Liver (tissue), 9 donors: ENCODE measurements around the gene RNF220. TPM values are rescaled to one million over a fixed set of nuclear protein-coding genes. Genes with fewer than 3 reads are reported as not detected.
A peak's percentile ranks its signal among the peaks of the same experiment; 100 is the strongest.

Experiments
- DNase-seq: peaks from one replicate; pipeline ENCODE4 v3.0.0-alpha.2; 2017; ENCODE audit warnings: low spot score
- H3K27ac ChIP-seq, 2 donors: one replicate each; pipeline ENCODE4 v1.7.0; 2013; ENCODE audit warnings: inconsistent platforms in 2 of 2, low read length in 2 of 2, control low read depth in 1 of 2, low read depth in 1 of 2, mild to moderate bottlenecking in 1 of 2
- H3K27me3 ChIP-seq, 4 donors: one replicate each; pipeline versions ENCODE4 v1.6.1 to v1.7.0; 2013; ENCODE audit warnings: low read length in 3 of 4, inconsistent platforms in 1 of 4, mild to moderate bottlenecking in 1 of 4, moderate library complexity in 1 of 4; ENCODE audit not compliant: control insufficient read depth in 4 of 4, insufficient read depth in 4 of 4
- H3K36me3 ChIP-seq, 4 donors: one replicate each; pipeline versions ENCODE4 v1.6.1 to v1.7.0; 2013; ENCODE audit warnings: low read length in 3 of 4, mild to moderate bottlenecking in 3 of 4, low read depth in 1 of 4, moderate library complexity in 1 of 4; ENCODE audit not compliant: control insufficient read depth in 4 of 4, insufficient read depth in 3 of 4
- H3K4me1 ChIP-seq, 4 donors: one replicate each; pipeline versions ENCODE4 v1.6.1 to v1.7.0; 2013; ENCODE audit warnings: low read length in 3 of 4, mild to moderate bottlenecking in 3 of 4, moderate library complexity in 1 of 4; ENCODE audit not compliant: control insufficient read depth in 4 of 4, insufficient read depth in 4 of 4
- H3K4me3 ChIP-seq, 3 donors: one replicate each; pipeline versions ENCODE4 v1.6.1 to v1.7.0; 2013; ENCODE audit warnings: low read length in 3 of 3, control low read depth in 1 of 3, low read depth in 1 of 3, mild to moderate bottlenecking in 1 of 3
- H3K9ac ChIP-seq, 2 donors: one replicate each; pipeline ENCODE4 v1.7.0; 2013; ENCODE audit warnings: low read length in 2 of 2, mild to moderate bottlenecking in 2 of 2, moderate library complexity in 2 of 2, control low read depth in 1 of 2, low read depth in 1 of 2
- H3K9me3 ChIP-seq, 4 donors: one replicate each; pipeline versions ENCODE4 v1.6.1 to v1.7.0; 2013; ENCODE audit warnings: low read length in 3 of 4; ENCODE audit not compliant: control insufficient read depth in 4 of 4
- HNF4G ChIP-seq: IDR thresholded peaks from 2 replicates; pipeline ENCODE4 v1.6.1; 2016; ENCODE audit warnings: antibody characterized with exemption
- RAD21 ChIP-seq, 2 donors: IDR thresholded peaks; 2 replicates each; pipeline ENCODE4 v1.6.1; 2016; ENCODE audit warnings: antibody characterized with exemption in 2 of 2, mild to moderate bottlenecking in 2 of 2
- WGBS: extraction: QIAGEN DNeasy Blood & Tissue Kit; methylation state at CpG from one replicate; pipeline ENCODE4 v1.1.7; 2013; 5-methylcytosine and 5-hydroxymethylcytosine counted together
- polyA plus RNA-seq, 2 donors: library from polyadenylated mRNA; stranded (reverse) in 1 of 2; unstranded in 1 of 2; fragments of 200-250 nt in 1 of 2; fragments of >200 nt in 1 of 2; fragmentation: Nextera tagmentation in 1 of 2; extraction: Ambion mirVana in 1 of 2; gene quantifications; one replicate each; pipeline versions ENCODE4 v1.2.1 to v1.2.3, GENCODE V29; 2013 to 2015
- total RNA-seq, 2 donors: library from RNA; depleted of rRNA; stranded (reverse); fragments of >200 nt; gene quantifications; one replicate each; pipeline ENCODE4 v1.2.3, GENCODE V29; 2014
- TF ChIP-seq, protein P1 (sequence below): IDR thresholded peaks from 2 replicates; pipeline ENCODE4 v1.6.1; 2016; ENCODE audit warnings: antibody characterized with exemption
- TF ChIP-seq, protein P2 (sequence below): IDR thresholded peaks from 2 replicates; pipeline ENCODE4 v1.6.1; 2016; ENCODE audit warnings: antibody characterized with exemption, mild to moderate bottlenecking
- TF ChIP-seq, protein P3 (sequence below): fragments of 150-350 bp; IDR thresholded peaks from 2 replicates; pipeline ENCODE4 v1.5.1; 2017; ENCODE audit warnings: improper control_type of control experiment, low read depth, low read length; ENCODE audit not compliant: missing input control
- donor health status: healthy.
- donor health status: healthy.
- donor health status: healthy.
- donor health status: healthy.
- donor health status: healthy.

The RNF220 gene
- total and polyA plus RNA-seq, 4 donors, result 18.2 to 35.8 (median 26.1) TPM

DNA sequence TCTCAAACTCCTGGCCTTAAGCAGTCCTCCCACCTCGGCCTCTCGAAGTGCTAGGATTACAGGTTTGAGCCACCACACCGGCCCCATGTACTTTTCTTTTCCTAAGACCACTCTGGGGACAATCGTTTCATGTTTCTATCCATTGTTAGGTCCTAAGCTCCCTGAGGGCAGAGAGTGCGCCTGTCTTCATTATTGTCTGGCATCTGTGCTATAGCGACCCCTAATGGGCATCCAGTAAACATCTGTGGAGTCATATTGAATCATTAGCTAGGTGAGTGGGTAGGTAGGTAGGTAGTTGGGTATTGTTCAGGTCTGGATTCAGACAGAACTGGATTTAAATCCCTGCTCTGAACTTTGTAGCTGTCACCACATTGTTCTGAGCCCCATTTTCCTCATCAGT lies 203.1 kb downstream of the RNF220 start:
- no peak overlapping the region for H3K4me3 ChIP-seq
- WGBS, result 80% methylated on average over 6 of the region's 6 CpGs
- no peaks in the 10 kb centered on the region for H3K9me3 ChIP-seq
- no peak overlapping the region for H3K9ac ChIP-seq
- H3K36me3 ChIP-seq, result no peaks in the 10 kb centered on the region
- H3K4me1 ChIP-seq, result no peaks in the 10 kb centered on the region
- TF ChIP-seq, protein P1, sequence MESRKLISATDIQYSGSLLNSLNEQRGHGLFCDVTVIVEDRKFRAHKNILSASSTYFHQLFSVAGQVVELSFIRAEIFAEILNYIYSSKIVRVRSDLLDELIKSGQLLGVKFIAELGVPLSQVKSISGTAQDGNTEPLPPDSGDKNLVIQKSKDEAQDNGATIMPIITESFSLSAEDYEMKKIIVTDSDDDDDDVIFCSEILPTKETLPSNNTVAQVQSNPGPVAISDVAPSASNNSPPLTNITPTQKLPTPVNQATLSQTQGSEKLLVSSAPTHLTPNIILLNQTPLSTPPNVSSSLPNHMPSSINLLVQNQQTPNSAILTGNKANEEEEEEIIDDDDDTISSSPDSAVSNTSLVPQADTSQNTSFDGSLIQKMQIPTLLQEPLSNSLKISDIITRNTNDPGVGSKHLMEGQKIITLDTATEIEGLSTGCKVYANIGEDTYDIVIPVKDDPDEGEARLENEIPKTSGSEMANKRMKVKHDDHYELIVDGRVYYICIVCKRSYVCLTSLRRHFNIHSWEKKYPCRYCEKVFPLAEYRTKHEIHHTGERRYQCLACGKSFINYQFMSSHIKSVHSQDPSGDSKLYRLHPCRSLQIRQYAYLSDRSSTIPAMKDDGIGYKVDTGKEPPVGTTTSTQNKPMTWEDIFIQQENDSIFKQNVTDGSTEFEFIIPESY, result no peak
- TF ChIP-seq, protein P2, sequence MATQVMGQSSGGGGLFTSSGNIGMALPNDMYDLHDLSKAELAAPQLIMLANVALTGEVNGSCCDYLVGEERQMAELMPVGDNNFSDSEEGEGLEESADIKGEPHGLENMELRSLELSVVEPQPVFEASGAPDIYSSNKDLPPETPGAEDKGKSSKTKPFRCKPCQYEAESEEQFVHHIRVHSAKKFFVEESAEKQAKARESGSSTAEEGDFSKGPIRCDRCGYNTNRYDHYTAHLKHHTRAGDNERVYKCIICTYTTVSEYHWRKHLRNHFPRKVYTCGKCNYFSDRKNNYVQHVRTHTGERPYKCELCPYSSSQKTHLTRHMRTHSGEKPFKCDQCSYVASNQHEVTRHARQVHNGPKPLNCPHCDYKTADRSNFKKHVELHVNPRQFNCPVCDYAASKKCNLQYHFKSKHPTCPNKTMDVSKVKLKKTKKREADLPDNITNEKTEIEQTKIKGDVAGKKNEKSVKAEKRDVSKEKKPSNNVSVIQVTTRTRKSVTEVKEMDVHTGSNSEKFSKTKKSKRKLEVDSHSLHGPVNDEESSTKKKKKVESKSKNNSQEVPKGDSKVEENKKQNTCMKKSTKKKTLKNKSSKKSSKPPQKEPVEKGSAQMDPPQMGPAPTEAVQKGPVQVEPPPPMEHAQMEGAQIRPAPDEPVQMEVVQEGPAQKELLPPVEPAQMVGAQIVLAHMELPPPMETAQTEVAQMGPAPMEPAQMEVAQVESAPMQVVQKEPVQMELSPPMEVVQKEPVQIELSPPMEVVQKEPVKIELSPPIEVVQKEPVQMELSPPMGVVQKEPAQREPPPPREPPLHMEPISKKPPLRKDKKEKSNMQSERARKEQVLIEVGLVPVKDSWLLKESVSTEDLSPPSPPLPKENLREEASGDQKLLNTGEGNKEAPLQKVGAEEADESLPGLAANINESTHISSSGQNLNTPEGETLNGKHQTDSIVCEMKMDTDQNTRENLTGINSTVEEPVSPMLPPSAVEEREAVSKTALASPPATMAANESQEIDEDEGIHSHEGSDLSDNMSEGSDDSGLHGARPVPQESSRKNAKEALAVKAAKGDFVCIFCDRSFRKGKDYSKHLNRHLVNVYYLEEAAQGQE, result no peak
- TF ChIP-seq, protein P3, sequence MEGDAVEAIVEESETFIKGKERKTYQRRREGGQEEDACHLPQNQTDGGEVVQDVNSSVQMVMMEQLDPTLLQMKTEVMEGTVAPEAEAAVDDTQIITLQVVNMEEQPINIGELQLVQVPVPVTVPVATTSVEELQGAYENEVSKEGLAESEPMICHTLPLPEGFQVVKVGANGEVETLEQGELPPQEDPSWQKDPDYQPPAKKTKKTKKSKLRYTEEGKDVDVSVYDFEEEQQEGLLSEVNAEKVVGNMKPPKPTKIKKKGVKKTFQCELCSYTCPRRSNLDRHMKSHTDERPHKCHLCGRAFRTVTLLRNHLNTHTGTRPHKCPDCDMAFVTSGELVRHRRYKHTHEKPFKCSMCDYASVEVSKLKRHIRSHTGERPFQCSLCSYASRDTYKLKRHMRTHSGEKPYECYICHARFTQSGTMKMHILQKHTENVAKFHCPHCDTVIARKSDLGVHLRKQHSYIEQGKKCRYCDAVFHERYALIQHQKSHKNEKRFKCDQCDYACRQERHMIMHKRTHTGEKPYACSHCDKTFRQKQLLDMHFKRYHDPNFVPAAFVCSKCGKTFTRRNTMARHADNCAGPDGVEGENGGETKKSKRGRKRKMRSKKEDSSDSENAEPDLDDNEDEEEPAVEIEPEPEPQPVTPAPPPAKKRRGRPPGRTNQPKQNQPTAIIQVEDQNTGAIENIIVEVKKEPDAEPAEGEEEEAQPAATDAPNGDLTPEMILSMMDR, result no peak
- DNase-seq, result no peak
- H3K27me3 ChIP-seq, result no peaks in the 10 kb centered on the region
- no peak overlapping the region for H3K27ac ChIP-seq

DNA sequence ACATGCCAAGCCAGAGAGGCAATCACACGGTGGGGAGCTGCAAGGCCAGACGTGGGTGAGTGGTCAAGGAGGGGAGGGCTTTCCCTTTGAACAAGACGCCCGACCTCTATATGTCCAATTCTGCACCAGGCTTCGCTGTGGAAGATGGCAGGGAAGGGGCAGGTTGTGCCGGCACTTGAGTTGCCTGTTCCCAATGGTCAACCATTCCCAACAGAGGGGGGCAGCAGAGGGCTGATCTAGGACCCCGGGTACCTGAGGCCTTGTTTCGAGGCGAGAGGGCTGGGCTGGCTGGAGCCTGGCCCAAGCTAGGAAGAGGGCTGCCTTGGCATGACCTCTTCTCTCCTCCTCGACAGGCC lies 204.3 kb downstream of the RNF220 start:
- no peaks in the 10 kb centered on the region for H3K4me1 ChIP-seq
- no peaks in the 10 kb centered on the region for H3K9me3 ChIP-seq
- 44% methylated on average over 10 of the region's 10 CpGs for WGBS
- no peaks in the 10 kb centered on the region for H3K27me3 ChIP-seq
- no peak overlapping the region for H3K27ac ChIP-seq
- H3K4me3 ChIP-seq, result no peak overlapping the region
- H3K36me3 ChIP-seq, result no peaks in the 10 kb centered on the region
- H3K9ac ChIP-seq, result no peak overlapping the region
- TF ChIP-seq RAD21 (IDR thresholded peaks at IDR 0.05) (peak; percentile 72 to 76), HNF4G (no peak)
- TF ChIP-seq, protein P3, result peak; percentile 41
- peak; percentile 84 for DNase-seq
